DOHH2 (cell line): Measurements from ENCODE around the gene RASGEF1B.
A peak's percentile ranks its signal among the peaks of the same experiment; 100 is the strongest.

ENCODE experiments used
- H3F3A ChIP-seq: fragments of 200-600 bp; sonication (generic), shearing (Covaris generic); 2 replicates; pipeline ENCODE4 v1.6.0; 2016; ENCODE audit warnings: antibody characterized with exemption, mild to moderate bottlenecking; ENCODE audit not compliant: control insufficient read depth, insufficient read depth
- H3K27ac ChIP-seq: fragments of 200-600 bp; sonication (generic); 2 replicates; pipeline ENCODE4 v1.5.1; 2014; ENCODE audit warnings: low read depth, mild to moderate bottlenecking, low read length, moderate library complexity
- H3K27me3 ChIP-seq: fragments of 200-600 bp; sonication (generic); 2 replicates; pipeline ENCODE4 v1.6.1; 2014; ENCODE audit warnings: mild to moderate bottlenecking, low read length, mixed read lengths; ENCODE audit not compliant: control insufficient read depth
- H3K36me3 ChIP-seq: fragments of 200-600 bp; sonication (generic); 2 replicates; pipeline ENCODE4 v1.6.1; 2014; ENCODE audit warnings: mild to moderate bottlenecking, low read length, moderate library complexity, mixed read lengths; ENCODE audit not compliant: control insufficient read depth
- H3K4me1 ChIP-seq: fragments of 200-600 bp; sonication (generic); 2 replicates; pipeline ENCODE4 v1.6.1; 2014; ENCODE audit warnings: mild to moderate bottlenecking, low read length, mixed read lengths; ENCODE audit not compliant: control insufficient read depth
- H3K4me2 ChIP-seq: fragments of 200-600 bp; sonication (generic); 2 replicates; pipeline ENCODE4 v1.6.0; 2014; ENCODE audit warnings: mild to moderate bottlenecking, low read length, moderate library complexity
- H3K4me3 ChIP-seq: fragments of 200-600 bp; sonication (generic); 2 replicates; pipeline ENCODE4 v1.5.1; 2014; ENCODE audit warnings: mild to moderate bottlenecking, low read length, mixed read lengths
- H3K79me2 ChIP-seq: fragments of 200-600 bp; sonication (generic); 2 replicates; pipeline ENCODE4 v1.6.1; 2014; ENCODE audit warnings: mild to moderate bottlenecking, low read length, mixed read lengths; ENCODE audit not compliant: control insufficient read depth
- H3K9me2 ChIP-seq: fragments of 200-600 bp; sonication (generic); replicated peaks from 2 replicates; pipeline ENCODE4 v1.6.1; 2014; ENCODE audit warnings: mild to moderate bottlenecking, low read length, mixed read lengths; ENCODE audit not compliant: control insufficient read depth
- H3K9me3 ChIP-seq: fragments of 200-600 bp; sonication (generic); 2 replicates; pipeline ENCODE4 v1.6.1; 2014; ENCODE audit warnings: antibody characterized with exemption, low read length, mixed read lengths; ENCODE audit not compliant: control insufficient read depth, insufficient read depth
- H4K20me1 ChIP-seq: fragments of 200-600 bp; sonication (generic); 2 replicates; pipeline ENCODE4 v1.6.0; 2014; ENCODE audit warnings: low read depth, mild to moderate bottlenecking, antibody characterized with exemption, low read length, moderate library complexity; ENCODE audit not compliant: control insufficient read depth, insufficient read depth
- EZH2phosphoT487 ChIP-seq: fragments of 200-600 bp; sonication (generic); IDR thresholded peaks from 2 replicates; pipeline ENCODE4 v1.6.1; 2017; ENCODE audit warnings: borderline replicate concordance, mild to moderate bottlenecking, antibody characterized with exemption, low read length, moderate library complexity, mixed read lengths
- TF ChIP-seq, protein P1 (sequence below): fragments of 200-600 bp; sonication (generic); IDR thresholded peaks from one replicate; pipeline ENCODE4 v1.5.1; 2014; ENCODE audit warnings: antibody characterized with exemption, mild to moderate bottlenecking, low read depth, low read length; ENCODE audit not compliant: poor library complexity, severe bottlenecking

The RASGEF1B gene

DNA sequence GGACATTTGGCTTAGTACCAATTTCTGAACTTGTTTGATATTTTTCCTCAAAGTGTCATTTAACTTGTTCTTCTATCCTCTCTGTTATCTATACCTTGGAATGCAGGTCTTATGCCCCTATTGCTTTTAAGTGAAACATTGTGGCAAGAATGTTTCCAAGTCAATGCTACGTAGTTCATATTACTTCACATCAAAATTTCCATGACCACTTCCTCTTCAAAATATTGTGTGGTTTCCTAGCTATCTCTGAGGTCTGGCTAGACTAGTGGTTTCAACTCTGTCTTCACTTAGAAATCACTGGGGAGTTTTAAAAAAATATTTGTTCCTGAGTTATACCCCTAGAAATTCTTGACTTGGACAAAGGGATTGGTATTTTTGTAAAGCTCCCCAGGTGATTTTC is 20.2 kb upstream of the RASGEF1B start:
- Histone ChIP-seq H3K27me3 (no peaks in the 10 kb centered on the region), H3K4me2 (peak overlapping the region; percentile 27), H3F3A (0 out of 2 replicates have a peak, but pooled peaks cover 3% of the 10 kb centered on the region), H3K9me3 (0 out of 2 replicates have a peak, but pooled peaks cover 7% of the 10 kb centered on the region), H3K4me3 (peak overlapping the region; percentile 3; the same call in 1 of the 2 replicates), H3K79me2 (no peaks in the 10 kb centered on the region), H3K27ac (peak overlapping the region; percentile 27), H3K9me2 (no peaks in the 10 kb centered on the region), H4K20me1 (no peaks in the 10 kb centered on the region), H3K36me3 (no peaks in the 10 kb centered on the region), H3K4me1 (peaks cover 41% of the 10 kb centered on the region)
- TF ChIP-seq, protein P1, sequence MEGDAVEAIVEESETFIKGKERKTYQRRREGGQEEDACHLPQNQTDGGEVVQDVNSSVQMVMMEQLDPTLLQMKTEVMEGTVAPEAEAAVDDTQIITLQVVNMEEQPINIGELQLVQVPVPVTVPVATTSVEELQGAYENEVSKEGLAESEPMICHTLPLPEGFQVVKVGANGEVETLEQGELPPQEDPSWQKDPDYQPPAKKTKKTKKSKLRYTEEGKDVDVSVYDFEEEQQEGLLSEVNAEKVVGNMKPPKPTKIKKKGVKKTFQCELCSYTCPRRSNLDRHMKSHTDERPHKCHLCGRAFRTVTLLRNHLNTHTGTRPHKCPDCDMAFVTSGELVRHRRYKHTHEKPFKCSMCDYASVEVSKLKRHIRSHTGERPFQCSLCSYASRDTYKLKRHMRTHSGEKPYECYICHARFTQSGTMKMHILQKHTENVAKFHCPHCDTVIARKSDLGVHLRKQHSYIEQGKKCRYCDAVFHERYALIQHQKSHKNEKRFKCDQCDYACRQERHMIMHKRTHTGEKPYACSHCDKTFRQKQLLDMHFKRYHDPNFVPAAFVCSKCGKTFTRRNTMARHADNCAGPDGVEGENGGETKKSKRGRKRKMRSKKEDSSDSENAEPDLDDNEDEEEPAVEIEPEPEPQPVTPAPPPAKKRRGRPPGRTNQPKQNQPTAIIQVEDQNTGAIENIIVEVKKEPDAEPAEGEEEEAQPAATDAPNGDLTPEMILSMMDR: no peak
- no peak for TF ChIP-seq EZH2phosphoT487

DNA sequence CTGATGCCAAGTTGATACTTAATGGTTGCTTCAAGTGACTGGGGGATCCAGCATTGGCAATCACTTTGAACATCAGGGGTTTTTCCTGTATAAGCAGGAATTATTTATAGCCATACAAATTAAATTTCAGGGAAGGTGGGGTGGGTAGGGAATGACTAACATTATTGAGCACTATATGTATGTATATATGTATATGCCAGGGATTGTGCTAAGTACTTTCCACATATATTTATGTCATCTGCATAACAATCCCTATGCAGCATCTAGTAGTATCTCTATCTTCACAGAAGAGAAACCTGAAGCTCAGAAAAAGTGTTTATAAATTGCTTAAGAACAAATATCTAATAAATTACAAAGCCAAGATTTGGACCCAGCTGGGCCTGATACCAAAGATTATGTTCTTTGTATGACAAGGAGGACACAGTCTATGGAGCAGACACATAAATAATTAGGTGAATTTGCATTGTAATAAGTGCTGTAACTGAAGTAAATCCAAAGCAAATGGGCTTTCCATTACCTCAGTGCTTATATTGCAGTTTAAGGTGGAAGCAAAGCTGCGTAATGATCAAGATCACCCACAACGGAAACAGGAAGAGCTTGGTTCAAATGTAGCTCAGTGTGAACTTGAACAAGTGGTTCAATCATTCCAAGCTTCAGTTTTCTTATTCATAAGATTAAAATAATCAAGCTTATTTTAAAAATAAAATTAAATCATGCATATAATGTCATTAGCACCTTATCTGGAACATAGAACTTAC is 18.9 kb upstream of the RASGEF1B start:
- H3K4me1 ChIP-seq: peaks cover 46% of the 10 kb centered on the region
- H3K27ac ChIP-seq: no peak overlapping the region
- no peaks in the 10 kb centered on the region for H3K79me2 ChIP-seq
- H3F3A ChIP-seq: 0 out of 2 replicates have a peak, but pooled peaks cover 3% of the 10 kb centered on the region
- H3K4me3 ChIP-seq: no peak overlapping the region
- TF ChIP-seq EZH2phosphoT487: no peak
- TF ChIP-seq, protein P1: no peak
- H3K9me3 ChIP-seq: 0 out of 2 replicates have a peak, but pooled peaks cover 7% of the 10 kb centered on the region
- no peaks in the 10 kb centered on the region for H3K9me2 ChIP-seq
- H4K20me1 ChIP-seq: no peaks in the 10 kb centered on the region
- no peak overlapping the region for H3K4me2 ChIP-seq
- H3K27me3 ChIP-seq: no peaks in the 10 kb centered on the region
- H3K36me3 ChIP-seq: no peaks in the 10 kb centered on the region

DNA sequence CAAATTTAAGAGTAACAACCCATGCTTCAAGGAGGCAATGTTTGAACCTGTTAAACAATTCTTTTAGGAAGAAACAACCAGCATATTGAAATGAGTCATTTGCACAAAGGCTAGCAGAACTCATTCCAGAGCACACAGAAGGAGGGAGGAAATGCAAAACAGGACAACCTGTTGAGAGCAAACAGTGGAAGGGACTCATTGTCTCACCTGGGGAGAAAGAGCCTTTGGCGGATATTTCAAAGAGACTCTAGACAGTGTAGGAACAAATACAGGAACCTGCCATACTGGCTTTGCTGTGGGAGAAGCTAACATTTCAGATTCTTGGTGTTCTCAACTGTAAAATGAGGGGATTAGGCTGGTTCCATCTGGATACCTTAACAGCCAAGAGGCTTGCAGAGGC is 14.8 kb upstream of the RASGEF1B start:
- Histone ChIP-seq H3K27me3 (no peaks in the 10 kb centered on the region), H3K79me2 (no peaks in the 10 kb centered on the region), H4K20me1 (no peaks in the 10 kb centered on the region), H3K4me2 (no peak overlapping the region), H3K36me3 (no peaks in the 10 kb centered on the region), H3K9me3 (0 out of 2 replicates have a peak, but pooled peaks cover 7% of the 10 kb centered on the region), H3K9me2 (no peaks in the 10 kb centered on the region), H3F3A (no peaks in the 10 kb centered on the region), H3K4me3 (no peak overlapping the region), H3K27ac (no peak overlapping the region), H3K4me1 (peaks cover 8% of the 10 kb centered on the region)
- no peak for TF ChIP-seq EZH2phosphoT487
- TF ChIP-seq, protein P1: no peak
